Hepatocyte (in vitro differentiated cells): ENCODE results near the gene NUBPL. TPM values are rescaled to one million over a fixed set of nuclear protein-coding genes. Genes with fewer than 3 reads are reported as not detected.

ENCODE experiments used
- DNase-seq: peaks from one replicate; pipeline ENCODE4 v3.0.0-alpha.2; 2016; ENCODE audit warnings: low spot score
- H2AFZ ChIP-seq: fragments of 200-600 bp; sonication (generic); 2 replicates; pipeline ENCODE4 v1.6.0; 2016; ENCODE audit warnings: antibody characterized with exemption, mild to moderate bottlenecking
- H3K27ac ChIP-seq: fragments of 200-600 bp; sonication (generic); 2 replicates; pipeline ENCODE4 v1.5.1; 2016; ENCODE audit warnings: mild to moderate bottlenecking
- H3K27me3 ChIP-seq: fragments of 200-600 bp; sonication (generic); 2 replicates; pipeline ENCODE4 v1.6.1; 2016
- H3K36me3 ChIP-seq: fragments of 200-600 bp; sonication (generic); replicated peaks from 2 replicates; pipeline ENCODE4 v1.5.1; 2016; ENCODE audit warnings: low read depth; ENCODE audit not compliant: insufficient read depth
- H3K4me1 ChIP-seq: fragments of 200-600 bp; sonication (generic); 2 replicates; pipeline ENCODE4 v1.5.1; 2016; ENCODE audit warnings: mild to moderate bottlenecking, moderate library complexity; ENCODE audit not compliant: insufficient read depth
- H3K4me2 ChIP-seq: fragments of 200-600 bp; sonication (generic); 2 replicates; pipeline ENCODE4 v1.6.0; 2016
- H3K4me3 ChIP-seq: fragments of 200-600 bp; sonication (generic); 2 replicates; pipeline ENCODE4 v1.5.1; 2016; ENCODE audit warnings: mild to moderate bottlenecking
- H3K79me2 ChIP-seq: fragments of 200-600 bp; sonication (generic); 2 replicates; pipeline ENCODE4 v1.6.0; 2017; ENCODE audit warnings: mild to moderate bottlenecking
- H3K9me2 ChIP-seq: fragments of 200-600 bp; sonication (generic); replicated peaks from 2 replicates; pipeline ENCODE4 v1.6.0; 2017; ENCODE audit warnings: mild to moderate bottlenecking; ENCODE audit not compliant: insufficient read depth
- H3K9me3 ChIP-seq: fragments of 200-600 bp; sonication (generic); 2 replicates; pipeline ENCODE4 v1.5.1; 2016; ENCODE audit warnings: low read depth, mild to moderate bottlenecking
- H4K20me1 ChIP-seq: fragments of 200-600 bp; sonication (generic); 2 replicates; pipeline ENCODE4 v1.6.0; 2016; ENCODE audit warnings: mild to moderate bottlenecking; ENCODE audit not compliant: insufficient read depth, poor library complexity, severe bottlenecking
- EZH2 ChIP-seq: fragments of 200-600 bp; sonication (generic); IDR thresholded peaks from 2 replicates; pipeline ENCODE4 v1.6.1; 2016; ENCODE audit warnings: antibody characterized with exemption, mild to moderate bottlenecking, borderline replicate concordance
- EZH2phosphoT487 ChIP-seq: fragments of 200-600 bp; sonication (generic); IDR thresholded peaks from one replicate; pipeline ENCODE4 v1.6.1; 2018; ENCODE audit warnings: antibody characterized with exemption, mild to moderate bottlenecking, low read depth, moderate library complexity; ENCODE audit not compliant: unreplicated experiment, severe bottlenecking
- WGBS: methylation state at CpG from one replicate; pipeline ENCODE4 v1.1.6; 2016; ENCODE audit warnings: low lambda C conversion rate; ENCODE audit errors: missing lambda C conversion rate; 5-methylcytosine and 5-hydroxymethylcytosine counted together
- polyA plus RNA-seq: library from polyadenylated mRNA; unstranded; fragments of >200 nt; fragmentation: Nextera tagmentation; extraction: Ambion mirVana; gene quantifications from 2 replicates; pipeline ENCODE4 v1.2.1, GENCODE V29; 2016
- total RNA-seq: library from RNA; depleted of rRNA; stranded (reverse); fragments of >200 nt; gene quantifications from 2 replicates; pipeline ENCODE4 v1.2.3, GENCODE V29; 2014
- TF ChIP-seq, protein P1 (sequence below): fragments of 200-600 bp; sonication (generic); IDR thresholded peaks from 2 replicates; pipeline ENCODE4 v1.5.1; 2016; ENCODE audit warnings: antibody characterized with exemption, mild to moderate bottlenecking; ENCODE audit not compliant: poor library complexity

The NUBPL gene
- total and polyA plus RNA-seq, 2 experiments from 2014 or later: 7.4 to 14.8 TPM

DNA sequence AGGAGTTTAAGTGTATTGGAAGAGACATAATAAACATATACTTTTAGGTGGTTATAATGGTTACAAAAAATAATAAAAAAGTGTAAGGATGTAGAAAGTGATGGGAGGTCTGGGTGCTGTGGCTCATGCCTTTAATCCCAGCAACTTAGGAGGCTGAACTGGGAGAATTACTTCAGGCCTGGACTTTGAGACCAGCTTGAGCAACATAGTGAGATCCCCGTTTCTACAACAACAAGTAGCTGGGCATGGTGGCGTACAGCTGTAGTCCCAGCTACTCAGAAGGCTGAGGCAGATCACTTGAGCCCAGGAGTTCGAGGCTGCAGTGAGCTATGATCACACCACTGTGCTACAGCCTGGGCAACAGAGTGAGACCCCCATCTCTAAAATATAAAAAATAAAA lies 19.0 kb downstream of the NUBPL start:
- DNase-seq: no peak
- TF ChIP-seq, protein P1, sequence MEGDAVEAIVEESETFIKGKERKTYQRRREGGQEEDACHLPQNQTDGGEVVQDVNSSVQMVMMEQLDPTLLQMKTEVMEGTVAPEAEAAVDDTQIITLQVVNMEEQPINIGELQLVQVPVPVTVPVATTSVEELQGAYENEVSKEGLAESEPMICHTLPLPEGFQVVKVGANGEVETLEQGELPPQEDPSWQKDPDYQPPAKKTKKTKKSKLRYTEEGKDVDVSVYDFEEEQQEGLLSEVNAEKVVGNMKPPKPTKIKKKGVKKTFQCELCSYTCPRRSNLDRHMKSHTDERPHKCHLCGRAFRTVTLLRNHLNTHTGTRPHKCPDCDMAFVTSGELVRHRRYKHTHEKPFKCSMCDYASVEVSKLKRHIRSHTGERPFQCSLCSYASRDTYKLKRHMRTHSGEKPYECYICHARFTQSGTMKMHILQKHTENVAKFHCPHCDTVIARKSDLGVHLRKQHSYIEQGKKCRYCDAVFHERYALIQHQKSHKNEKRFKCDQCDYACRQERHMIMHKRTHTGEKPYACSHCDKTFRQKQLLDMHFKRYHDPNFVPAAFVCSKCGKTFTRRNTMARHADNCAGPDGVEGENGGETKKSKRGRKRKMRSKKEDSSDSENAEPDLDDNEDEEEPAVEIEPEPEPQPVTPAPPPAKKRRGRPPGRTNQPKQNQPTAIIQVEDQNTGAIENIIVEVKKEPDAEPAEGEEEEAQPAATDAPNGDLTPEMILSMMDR: no peak
- TF ChIP-seq EZH2phosphoT487: no peak
- no peak for TF ChIP-seq EZH2
- H3K4me1 ChIP-seq: no peaks in the 10 kb centered on the region
- H3K36me3 ChIP-seq: no peaks in the 10 kb centered on the region
- no peak overlapping the region for H3K27ac ChIP-seq
- H3K4me2 ChIP-seq: no peak overlapping the region
- no peaks in the 10 kb centered on the region for H3K79me2 ChIP-seq
- H3K9me2 ChIP-seq: no peaks in the 10 kb centered on the region
- 86% methylated on average over 3 of the region's 3 CpGs for WGBS
- H3K4me3 ChIP-seq: no peak overlapping the region
- H2AFZ ChIP-seq: no peak overlapping the region
- H3K9me3 ChIP-seq: no peaks in the 10 kb centered on the region
- H3K27me3 ChIP-seq: no peaks in the 10 kb centered on the region
- no peaks in the 10 kb centered on the region for H4K20me1 ChIP-seq

DNA sequence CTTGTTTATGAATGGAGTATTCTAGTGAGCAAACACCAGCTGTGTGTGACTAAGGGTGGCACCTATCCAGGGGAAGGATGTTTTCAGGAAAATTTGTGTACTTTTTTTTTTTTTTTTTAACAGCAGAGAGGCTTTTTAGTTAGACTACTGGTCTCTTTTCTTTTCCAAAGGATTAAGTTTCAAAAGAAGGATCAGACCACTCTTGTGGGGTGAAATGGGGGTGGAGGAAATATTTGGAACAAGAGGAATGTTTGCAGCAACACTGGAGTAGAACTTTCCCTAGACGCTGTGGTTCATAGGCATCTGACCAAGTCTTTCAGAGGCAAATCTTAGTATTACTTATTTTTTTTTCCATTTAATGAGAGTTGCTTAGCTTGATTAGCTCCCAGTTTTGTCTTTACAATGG lies 21.1 kb downstream of the NUBPL start:
- Histone ChIP-seq H3K4me3 (no peak overlapping the region), H3K79me2 (no peaks in the 10 kb centered on the region), H4K20me1 (no peaks in the 10 kb centered on the region), H2AFZ (no peak overlapping the region), H3K9me2 (no peaks in the 10 kb centered on the region), H3K4me1 (no peaks in the 10 kb centered on the region), H3K4me2 (no peak overlapping the region), H3K9me3 (no peaks in the 10 kb centered on the region), H3K27ac (no peak overlapping the region), H3K27me3 (no peaks in the 10 kb centered on the region), H3K36me3 (no peaks in the 10 kb centered on the region)
- WGBS: 61% methylated on average over 1 of the region's 1 CpG
- no peak for TF ChIP-seq EZH2phosphoT487
- TF ChIP-seq, protein P1: no peak
- no peak for TF ChIP-seq EZH2
- no peak for DNase-seq

DNA sequence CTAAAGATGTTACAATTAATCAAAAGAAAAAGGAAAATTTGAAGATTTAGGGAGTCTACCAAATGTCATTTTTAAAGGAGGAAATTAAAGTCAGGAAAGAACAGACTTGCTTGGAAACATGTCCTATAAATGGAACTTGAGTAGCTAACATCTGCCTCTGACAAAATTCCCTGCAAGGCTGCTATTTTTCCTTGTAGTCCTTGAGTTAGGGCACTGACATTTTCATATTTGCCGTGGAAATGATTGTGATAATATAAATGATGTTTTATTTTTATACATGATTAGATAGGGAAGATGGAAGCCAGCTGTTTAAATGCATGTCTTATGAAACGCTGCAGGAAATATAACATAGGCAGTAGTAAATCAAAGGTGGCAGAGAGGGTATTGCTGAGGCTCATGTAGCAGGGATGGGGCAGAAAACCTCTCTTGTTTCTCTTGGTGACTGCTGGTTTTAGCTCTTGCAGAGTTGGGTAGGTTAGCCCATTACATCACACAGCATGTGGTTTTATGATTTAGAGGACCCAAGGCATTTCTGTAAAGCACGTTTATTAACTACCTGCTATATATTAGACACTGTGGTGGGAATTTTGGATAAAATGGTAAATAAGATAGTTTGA lies 21.7 kb downstream of the NUBPL start:
- no peaks in the 10 kb centered on the region for H3K9me2 ChIP-seq
- H3K4me3 ChIP-seq: no peak overlapping the region
- no peaks in the 10 kb centered on the region for H3K27me3 ChIP-seq
- no peak overlapping the region for H2AFZ ChIP-seq
- H3K79me2 ChIP-seq: no peaks in the 10 kb centered on the region
- no peak overlapping the region for H3K27ac ChIP-seq
- TF ChIP-seq, protein P1: no peak
- TF ChIP-seq EZH2: no peak
- no peak for TF ChIP-seq EZH2phosphoT487
- DNase-seq: no peak
- no peak overlapping the region for H3K4me2 ChIP-seq
- no peaks in the 10 kb centered on the region for H3K9me3 ChIP-seq
- WGBS: 77% methylated on average over 3 of the region's 3 CpGs
- H4K20me1 ChIP-seq: no peaks in the 10 kb centered on the region
- no peaks in the 10 kb centered on the region for H3K36me3 ChIP-seq
- H3K4me1 ChIP-seq: no peaks in the 10 kb centered on the region

DNA sequence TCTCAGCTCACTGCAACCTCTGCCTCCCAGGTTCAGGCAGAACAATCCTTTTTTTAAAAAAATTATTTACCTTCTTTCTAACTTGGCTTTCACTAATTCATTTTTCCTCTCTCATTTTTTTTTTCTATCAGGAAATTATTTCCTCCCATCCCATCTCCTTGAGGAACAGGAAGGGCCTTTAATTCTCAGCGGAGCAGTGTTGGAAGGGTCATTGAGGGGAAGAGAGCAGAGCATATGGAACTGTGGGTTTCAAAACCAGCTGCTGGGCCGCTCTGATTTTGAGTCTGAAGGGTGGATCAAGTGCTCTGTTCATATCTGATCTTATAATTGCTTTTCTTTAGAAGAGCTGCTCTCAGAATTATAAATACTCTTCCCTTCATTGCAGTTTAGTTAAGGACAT lies 29.0 kb downstream of the NUBPL start:
- Histone ChIP-seq H4K20me1 (no peaks in the 10 kb centered on the region), H3K4me3 (no peak overlapping the region), H3K9me2 (no peaks in the 10 kb centered on the region), H2AFZ (no peak overlapping the region), H3K36me3 (no peaks in the 10 kb centered on the region), H3K27ac (no peak overlapping the region), H3K79me2 (no peaks in the 10 kb centered on the region), H3K9me3 (no peaks in the 10 kb centered on the region), H3K4me2 (no peak overlapping the region), H3K4me1 (no peaks in the 10 kb centered on the region), H3K27me3 (no peaks in the 10 kb centered on the region)
- DNase-seq: no peak
- WGBS: 87% methylated on average over 2 of the region's 2 CpGs
- TF ChIP-seq EZH2: no peak
- no peak for TF ChIP-seq EZH2phosphoT487
- TF ChIP-seq, protein P1: no peak
